HEK293 (cell line): ENCODE results near the gene TOM1.

ENCODE experiments used
- TRIM28 ChIP-seq: IDR thresholded peaks from 2 replicates; pipeline ENCODE4 v1.6.1; 2011; ENCODE audit warnings: low read length, control low read depth, borderline replicate concordance
- ZBTB1 ChIP-seq: fragments of 450-650 bp; formaldehyde crosslinking; IDR thresholded peaks from 2 replicates; pipeline ENCODE4 v1.5.1; 2016; ENCODE audit warnings: missing biosample characterization, missing genetic modification characterization
- ZNF10 ChIP-seq: fragments of 450-650 bp; formaldehyde crosslinking; IDR thresholded peaks from 2 replicates; pipeline ENCODE4 v1.5.1; 2017; ENCODE audit warnings: missing biosample characterization, missing genetic modification characterization
- ZNF146 ChIP-seq: fragments of 450-650 bp; formaldehyde crosslinking; IDR thresholded peaks from 2 replicates; pipeline ENCODE4 v1.5.1; 2016; ENCODE audit warnings: missing biosample characterization, missing genetic modification characterization
- ZNF211 ChIP-seq: fragments of 450-650 bp; formaldehyde crosslinking; IDR thresholded peaks from 2 replicates; pipeline ENCODE4 v1.5.1; 2016; ENCODE audit warnings: low read depth, missing biosample characterization, missing genetic modification characterization
- ZNF48 ChIP-seq: fragments of 450-650 bp; formaldehyde crosslinking; IDR thresholded peaks from 2 replicates; pipeline ENCODE4 v1.5.1; 2016; ENCODE audit warnings: missing biosample characterization, missing genetic modification characterization
- ZNF510 ChIP-seq: fragments of 450-650 bp; formaldehyde crosslinking; IDR thresholded peaks from 2 replicates; pipeline ENCODE4 v1.5.1; 2018; ENCODE audit warnings: mild to moderate bottlenecking, missing genetic modification characterization, missing biosample characterization; ENCODE audit not compliant: insufficient replicate concordance
- ZNF629 ChIP-seq: fragments of 450-650 bp; formaldehyde crosslinking; IDR thresholded peaks from 2 replicates; pipeline ENCODE4 v1.5.1; 2017; ENCODE audit warnings: missing biosample characterization, missing genetic modification characterization
- TF ChIP-seq, protein P1 (sequence below): fragments of 450-650 bp; formaldehyde crosslinking; IDR thresholded peaks from 2 replicates; pipeline ENCODE4 v1.5.1; 2016; ENCODE audit warnings: missing biosample characterization, missing genetic modification characterization
- TF ChIP-seq, protein P2 (sequence below): fragments of 450-650 bp; formaldehyde crosslinking; IDR thresholded peaks from 2 replicates; pipeline ENCODE4 v1.5.1; 2016; ENCODE audit warnings: missing biosample characterization, missing genetic modification characterization

DNA sequence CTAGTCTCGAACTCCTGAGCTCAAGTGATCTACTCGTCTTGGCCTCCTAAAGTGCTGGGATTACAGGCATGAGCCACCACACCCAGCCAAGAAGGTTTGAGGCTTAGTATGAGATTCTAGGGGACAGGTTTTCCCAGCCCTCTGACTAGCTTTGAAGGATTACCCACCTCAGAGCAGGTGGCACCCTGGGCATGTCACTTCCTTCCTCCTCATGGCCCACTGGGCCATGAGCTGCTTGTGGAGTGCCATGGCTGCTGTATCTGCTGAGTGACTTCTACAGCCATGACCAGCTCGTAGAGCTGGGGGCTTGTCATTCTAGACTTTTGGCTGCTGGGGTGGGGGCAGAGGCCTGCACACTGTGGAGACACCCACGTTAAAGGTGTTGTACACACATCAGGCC is 25.1 kb downstream of the TOM1 start:
- TF ChIP-seq ZNF10 (no peak), ZBTB1 (no peak), ZNF146 (tag by site-specific recombination) (no peak), ZNF629 (no peak), ZNF211 (tag by site-specific recombination) (no peak), ZNF510 (tag by site-specific recombination) (no peak), ZNF48 (tag by site-specific recombination) (no peak), TRIM28 (no peak)
- TF ChIP-seq, protein P1, sequence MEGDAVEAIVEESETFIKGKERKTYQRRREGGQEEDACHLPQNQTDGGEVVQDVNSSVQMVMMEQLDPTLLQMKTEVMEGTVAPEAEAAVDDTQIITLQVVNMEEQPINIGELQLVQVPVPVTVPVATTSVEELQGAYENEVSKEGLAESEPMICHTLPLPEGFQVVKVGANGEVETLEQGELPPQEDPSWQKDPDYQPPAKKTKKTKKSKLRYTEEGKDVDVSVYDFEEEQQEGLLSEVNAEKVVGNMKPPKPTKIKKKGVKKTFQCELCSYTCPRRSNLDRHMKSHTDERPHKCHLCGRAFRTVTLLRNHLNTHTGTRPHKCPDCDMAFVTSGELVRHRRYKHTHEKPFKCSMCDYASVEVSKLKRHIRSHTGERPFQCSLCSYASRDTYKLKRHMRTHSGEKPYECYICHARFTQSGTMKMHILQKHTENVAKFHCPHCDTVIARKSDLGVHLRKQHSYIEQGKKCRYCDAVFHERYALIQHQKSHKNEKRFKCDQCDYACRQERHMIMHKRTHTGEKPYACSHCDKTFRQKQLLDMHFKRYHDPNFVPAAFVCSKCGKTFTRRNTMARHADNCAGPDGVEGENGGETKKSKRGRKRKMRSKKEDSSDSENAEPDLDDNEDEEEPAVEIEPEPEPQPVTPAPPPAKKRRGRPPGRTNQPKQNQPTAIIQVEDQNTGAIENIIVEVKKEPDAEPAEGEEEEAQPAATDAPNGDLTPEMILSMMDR (tag by site-specific recombination): no peak
- TF ChIP-seq, protein P2, sequence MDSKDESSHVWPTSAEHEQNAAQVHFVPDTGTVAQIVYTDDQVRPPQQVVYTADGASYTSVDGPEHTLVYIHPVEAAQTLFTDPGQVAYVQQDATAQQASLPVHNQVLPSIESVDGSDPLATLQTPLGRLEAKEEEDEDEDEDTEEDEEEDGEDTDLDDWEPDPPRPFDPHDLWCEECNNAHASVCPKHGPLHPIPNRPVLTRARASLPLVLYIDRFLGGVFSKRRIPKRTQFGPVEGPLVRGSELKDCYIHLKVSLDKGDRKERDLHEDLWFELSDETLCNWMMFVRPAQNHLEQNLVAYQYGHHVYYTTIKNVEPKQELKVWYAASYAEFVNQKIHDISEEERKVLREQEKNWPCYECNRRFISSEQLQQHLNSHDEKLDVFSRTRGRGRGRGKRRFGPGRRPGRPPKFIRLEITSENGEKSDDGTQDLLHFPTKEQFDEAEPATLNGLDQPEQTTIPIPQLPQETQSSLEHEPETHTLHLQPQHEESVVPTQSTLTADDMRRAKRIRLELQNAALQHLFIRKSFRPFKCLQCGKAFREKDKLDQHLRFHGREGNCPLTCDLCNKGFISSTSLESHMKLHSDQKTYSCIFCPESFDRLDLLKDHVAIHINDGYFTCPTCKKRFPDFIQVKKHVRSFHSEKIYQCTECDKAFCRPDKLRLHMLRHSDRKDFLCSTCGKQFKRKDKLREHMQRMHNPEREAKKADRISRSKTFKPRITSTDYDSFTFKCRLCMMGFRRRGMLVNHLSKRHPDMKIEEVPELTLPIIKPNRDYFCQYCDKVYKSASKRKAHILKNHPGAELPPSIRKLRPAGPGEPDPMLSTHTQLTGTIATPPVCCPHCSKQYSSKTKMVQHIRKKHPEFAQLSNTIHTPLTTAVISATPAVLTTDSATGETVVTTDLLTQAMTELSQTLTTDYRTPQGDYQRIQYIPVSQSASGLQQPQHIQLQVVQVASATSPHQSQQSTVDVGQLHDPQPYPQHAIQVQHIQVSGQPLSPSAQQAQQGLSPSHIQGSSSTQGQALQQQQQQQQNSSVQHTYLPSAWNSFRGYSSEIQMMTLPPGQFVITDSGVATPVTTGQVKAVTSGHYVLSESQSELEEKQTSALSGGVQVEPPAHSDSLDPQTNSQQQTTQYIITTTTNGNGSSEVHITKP (tag by site-specific recombination): no peak
